ENCODE measurements around the gene CFAP46. TPM values are rescaled to one million over a fixed set of nuclear protein-coding genes. Genes with fewer than 3 reads are reported as not detected.

Gene CFAP46
- total RNA-seq, 2 experiments from 2014 or later = not detected

GRCh38 chr10:132846631-132847415 lies 95.5 kb downstream of the CFAP46 start:
- Histone ChIP-seq H3K4me2 (ENCODE audit: low read length) (no peak overlapping the region), H3K9me2 (ENCODE audit: insufficient read depth, low read length) (no peaks in the 10 kb centered on the region), H3K4me3 (ENCODE audit: low read depth, low read length, poor library complexity, severe bottlenecking) (no peak overlapping the region), H2AFZ (ENCODE audit: low read length) (no peak overlapping the region), H3K27ac (ENCODE audit: low read depth, low read length, poor library complexity, severe bottlenecking) (no peak overlapping the region), H3K36me3 (ENCODE audit: insufficient read depth, low read length) (no peaks in the 10 kb centered on the region), H3K4me1 (ENCODE audit: insufficient read depth, low read length, poor library complexity, severe bottlenecking) (no peaks in the 10 kb centered on the region), H3K79me2 (ENCODE audit: insufficient read depth, low read depth, low read length) (no peaks in the 10 kb centered on the region), H3K9me3 (ENCODE audit: low read length) (no peaks in the 10 kb centered on the region), H4K20me1 (ENCODE audit: insufficient read depth, low read length) (no peaks in the 10 kb centered on the region)
- no peak for TF ChIP-seq EZH2phosphoT487 (IDR thresholded peaks at IDR 0.05; ENCODE audit: borderline replicate concordance, low read depth, low read length)
- TF ChIP-seq CTCF (conservative IDR thresholded peaks at IDR 0.05; ENCODE audit: low read length) = no peak
- ChIA-PET CTCF (ENCODE audit: unreplicated experiment) (no interaction called here), POLR2A (no interaction called here)
- no TSS peak for BruUV-seq (replicated peaks)
- DNase-seq (ENCODE audit: low spot score) = no peak
- intact Hi-C loops (cut with micrococcal nuclease; ENCODE audit: unreplicated experiment) = no loop called here

DNA sequence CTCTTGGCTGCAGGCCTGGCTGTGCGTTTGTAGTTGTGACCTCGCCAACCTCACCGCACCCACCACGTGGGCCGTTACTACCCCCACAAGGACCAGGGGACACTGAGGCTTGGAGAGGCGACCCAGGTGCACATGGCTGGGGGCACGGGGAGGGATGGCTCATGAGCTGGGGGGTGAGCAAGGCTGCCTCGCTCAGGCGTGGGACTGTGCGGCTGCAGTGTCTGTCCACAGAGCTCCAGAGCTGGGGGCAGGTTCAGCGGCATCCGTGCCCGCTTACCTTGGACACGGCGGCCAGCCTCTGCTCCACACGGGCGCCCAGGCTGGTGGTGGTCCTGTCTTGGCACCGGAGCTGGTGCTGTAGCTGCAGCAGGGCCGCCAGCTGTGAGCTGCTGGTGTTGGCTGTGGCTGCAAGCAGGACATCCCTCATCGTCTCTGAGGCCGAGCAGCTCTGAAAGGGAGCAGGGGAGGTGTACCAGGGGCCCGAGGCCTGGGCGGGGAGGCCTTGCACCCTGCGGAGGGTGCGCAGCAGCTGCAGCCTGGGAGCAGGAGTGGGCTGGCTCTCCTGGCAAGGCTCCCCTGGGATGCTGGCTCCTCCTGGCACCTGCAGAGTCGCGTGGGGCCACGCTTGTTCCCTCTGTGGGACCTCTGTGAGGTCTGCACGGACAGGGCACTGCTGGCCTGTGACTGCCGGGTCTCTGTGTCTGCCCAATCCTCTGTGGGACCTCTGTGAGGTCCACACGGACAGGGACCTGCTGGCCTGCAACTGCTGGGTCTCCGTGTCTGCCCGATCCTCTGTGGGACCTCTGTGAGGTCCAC lies 96.4 kb downstream of the CFAP46 start:
- H3K27ac ChIP-seq (ENCODE audit: low read depth, low read length, poor library complexity, severe bottlenecking) = no peak overlapping the region
- BruUV-seq (replicated peaks) = no TSS peak
- no peak for DNase-seq (ENCODE audit: low spot score)
- no peaks in the 10 kb centered on the region for H3K9me2 ChIP-seq (ENCODE audit: insufficient read depth, low read length)
- H3K4me2 ChIP-seq (ENCODE audit: low read length) = no peak overlapping the region
- H3K4me1 ChIP-seq (ENCODE audit: insufficient read depth, low read length, poor library complexity, severe bottlenecking) = no peaks in the 10 kb centered on the region
- intact Hi-C loops (cut with micrococcal nuclease; ENCODE audit: unreplicated experiment) = no loop called here
- no peaks in the 10 kb centered on the region for H3K36me3 ChIP-seq (ENCODE audit: insufficient read depth, low read length)
- H4K20me1 ChIP-seq (ENCODE audit: insufficient read depth, low read length) = no peaks in the 10 kb centered on the region
- POLR2A ChIA-PET = interaction anchor here (0.6 kb wide), 1 partner anchor 604 kb away, joined by 7 read pairs; no protein-coding TSS in a partner anchor
- CTCF ChIA-PET (ENCODE audit: unreplicated experiment) = no interaction called here
- H3K9me3 ChIP-seq (ENCODE audit: low read length) = no peaks in the 10 kb centered on the region
- no peaks in the 10 kb centered on the region for H3K79me2 ChIP-seq (ENCODE audit: insufficient read depth, low read depth, low read length)
- no peak overlapping the region for H3K4me3 ChIP-seq (ENCODE audit: low read depth, low read length, poor library complexity, severe bottlenecking)
- no peak overlapping the region for H2AFZ ChIP-seq (ENCODE audit: low read length)
- TF ChIP-seq EZH2phosphoT487 (IDR thresholded peaks at IDR 0.05; ENCODE audit: borderline replicate concordance, low read depth, low read length) = no peak
- no peak for TF ChIP-seq CTCF (conservative IDR thresholded peaks at IDR 0.05; ENCODE audit: low read length)
